ENCODE data around the gene CREBRF.

- TF ChIP-seq CTCF (IDR thresholded peaks at IDR 0.05), result no peak
- TF ChIP-seq POLR2A (IDR thresholded peaks at IDR 0.05), result no peak
Observed at GRCh38 chr5:173047838-173048105, 8.4 kb upstream of the CREBRF start.

All from right lobe of liver (tissue), 4 donors.